Epithelial cell of esophagus (primary cell): ENCODE measurements around the gene TRIM46.
"Not testable (repeated sequence)": the region's sequence is repeated elsewhere in the genome, so short reads cannot be mapped to it uniquely, and the experiment has no call there.

Experiments
- DNase-seq: peaks from one replicate; pipeline ENCODE4 v3.0.0; 2010; ENCODE audit warnings: low read depth
- H3K4me3 ChIP-seq: 2 replicates; pipeline ENCODE4 v1.5.1; 2011; ENCODE audit warnings: mild to moderate bottlenecking, low read length, control low read depth
- CTCF ChIP-seq: IDR thresholded peaks from 2 replicates; pipeline ENCODE4 v1.5.1; 2011; ENCODE audit warnings: low read depth, mild to moderate bottlenecking, low read length, control low read depth, inconsistent platforms; ENCODE audit not compliant: insufficient read depth; ENCODE audit errors: missing control alignments

The TRIM46 gene

GRCh38 chr1:155166051-155166470 is 7.6 kb upstream of the TRIM46 start:
- DNase-seq, result no peak
- TF ChIP-seq CTCF, result no peak
- H3K4me3 ChIP-seq, result no peak overlapping the region

- no peak for DNase-seq
- no peak overlapping the region for H3K4me3 ChIP-seq
- TF ChIP-seq CTCF, result no peak
Measured at GRCh38 chr1:155166471-155167165, 7.0 kb upstream of the TRIM46 start.

- DNase-seq, result peak; percentile 86
- TF ChIP-seq CTCF, result peak; percentile 91
- H3K4me3 ChIP-seq, result no peak overlapping the region
Measured at GRCh38 chr1:155167166-155168104, 6.2 kb upstream of the TRIM46 start.

GRCh38 chr1:155168105-155168445 is 5.6 kb upstream of the TRIM46 start:
- not testable (repeated sequence) for DNase-seq, H3K4me3 ChIP-seq

- no peak for DNase-seq
- H3K4me3 ChIP-seq, result no peak overlapping the region
- no peak for TF ChIP-seq CTCF
Measured at GRCh38 chr1:155168456-155169210, 5.0 kb upstream of the TRIM46 start.

- H3K4me3 ChIP-seq, result no peak overlapping the region
- no peak for TF ChIP-seq CTCF
Measured at GRCh38 chr1:155169541-155169940, 4.1 kb upstream of the TRIM46 start.

More at GRCh38 chr1:155169541-155169940, 4.1 kb upstream of the TRIM46 start:
- no peak for DNase-seq
